HTERT RPE-1 (cell line): Measurements from ENCODE around the gene B4GALT4.

Experiments used
- in situ Hi-C: fragments of 300-500 bp; cut with MboI; formaldehyde crosslinking; loops from 4 replicates; pipeline ENCODE4 v1.14.3; 2020; ENCODE audit warnings: low sequenced_read_pairs

Gene B4GALT4

GRCh38 chr3:119238363-119238762 is 2.3 kb downstream of the B4GALT4 start:
- in situ Hi-C loops, result no loop called here

GRCh38 chr3:119237299-119237698 is 3.4 kb downstream of the B4GALT4 start:
- in situ Hi-C loops, result no loop called here

GRCh38 chr3:119236756-119237155 is 3.9 kb downstream of the B4GALT4 start:
- in situ Hi-C loops, result no loop called here

GRCh38 chr3:119235151-119235550 is 5.5 kb downstream of the B4GALT4 start:
- in situ Hi-C loops, result no loop called here

- in situ Hi-C loops, result no loop called here
Measured at GRCh38 chr3:119234610-119235009, 6.1 kb downstream of the B4GALT4 start.

GRCh38 chr3:119230745-119231144 is 9.9 kb downstream of the B4GALT4 start:
- in situ Hi-C loops, result no loop called here

- in situ Hi-C loops, result no loop called here
Measured at GRCh38 chr3:119230071-119230470, 10.6 kb downstream of the B4GALT4 start.

GRCh38 chr3:119229190-119229589 is 11.5 kb downstream of the B4GALT4 start:
- in situ Hi-C loops, result no loop called here

GRCh38 chr3:119228373-119229145 is 12.1 kb downstream of the B4GALT4 start:
- in situ Hi-C loops, result no loop called here

- in situ Hi-C loops, result no loop called here
Measured at GRCh38 chr3:119227070-119227850, 13.4 kb downstream of the B4GALT4 start.

- in situ Hi-C loops, result no loop called here
Measured at GRCh38 chr3:119225121-119225520, 15.6 kb downstream of the B4GALT4 start.

- in situ Hi-C loops, result no loop called here
Measured at GRCh38 chr3:119223511-119223910, 17.2 kb downstream of the B4GALT4 start.

GRCh38 chr3:119222391-119222790 is 18.3 kb downstream of the B4GALT4 start:
- in situ Hi-C loops, result no loop called here

GRCh38 chr3:119221779-119222320 is 18.8 kb downstream of the B4GALT4 start:
- in situ Hi-C loops, result no loop called here

GRCh38 chr3:119220970-119221667 is 19.6 kb downstream of the B4GALT4 start:
- in situ Hi-C loops, result no loop called here

GRCh38 chr3:119220198-119220597 is 20.5 kb downstream of the B4GALT4 start:
- in situ Hi-C loops, result no loop called here

- in situ Hi-C loops, result no loop called here
Measured at GRCh38 chr3:119219069-119219468, 21.6 kb downstream of the B4GALT4 start.

GRCh38 chr3:119211803-119212202 is 28.9 kb downstream of the B4GALT4 start:
- in situ Hi-C loops, result no loop called here

GRCh38 chr3:119211193-119211592 is 29.5 kb downstream of the B4GALT4 start:
- in situ Hi-C loops, result no loop called here

GRCh38 chr3:119207512-119207875 is 33.2 kb downstream of the B4GALT4 start:
- in situ Hi-C loops, result no loop called here
